Measurements from ENCODE around the gene STK32C. TPM values are rescaled to one million over a fixed set of nuclear protein-coding genes. Genes with fewer than 3 reads are reported as not detected.

STK32C gene
- total RNA-seq, 1 experiment from 2014 or later, result 13.5 TPM

DNA sequence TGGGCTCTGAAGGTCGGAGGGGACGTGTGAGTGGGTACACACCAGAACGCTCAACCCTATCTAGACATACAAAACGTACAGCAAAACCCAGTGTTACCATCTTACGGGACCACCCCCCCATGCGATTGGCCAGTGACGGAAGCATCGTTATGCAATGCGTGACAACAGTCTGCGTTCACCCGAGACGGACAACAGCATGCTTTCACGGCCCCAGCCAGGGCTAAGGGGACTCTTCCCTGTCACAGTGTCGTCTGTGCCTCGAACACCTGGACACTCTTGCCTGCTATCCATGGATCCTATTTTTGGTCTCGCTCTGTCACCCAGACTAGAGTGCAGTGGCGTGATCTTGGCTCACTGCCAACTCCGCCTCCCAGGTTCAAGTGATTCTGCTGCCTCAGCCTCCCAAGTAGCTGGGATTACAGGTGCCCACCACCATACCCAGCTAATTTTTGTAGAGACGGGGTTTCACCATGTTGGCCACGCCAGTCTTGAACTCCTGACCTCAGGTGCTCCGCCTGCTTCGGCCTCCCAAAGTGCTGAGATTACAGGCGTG is 97.7 kb downstream of the STK32C start:
- Mint-ChIP-seq H3K4me1 (ENCODE audit: low read depth, unreplicated experiment) (no peaks in the 10 kb centered on the region), H3K27me3 (ENCODE audit: unreplicated experiment) (no peaks in the 10 kb centered on the region), H3K9me3 (ENCODE audit: low read depth, unreplicated experiment) (peaks cover 5% of the 10 kb centered on the region), H3K4me3 (ENCODE audit: low read depth, unreplicated experiment) (no peak overlapping the region), H3K27ac (ENCODE audit: unreplicated experiment) (no peak overlapping the region), H3K36me3 (ENCODE audit: insufficient read depth, unreplicated experiment) (no peaks in the 10 kb centered on the region)
- DNase-seq, result no peak
- no TSS peak for BruUV-seq (replicated peaks)
- CTCF ChIA-PET, result no interaction called here
- intact Hi-C loops (cut with micrococcal nuclease; ENCODE audit: unreplicated experiment), result no loop called here
- TF ChIP-seq, protein P1, sequence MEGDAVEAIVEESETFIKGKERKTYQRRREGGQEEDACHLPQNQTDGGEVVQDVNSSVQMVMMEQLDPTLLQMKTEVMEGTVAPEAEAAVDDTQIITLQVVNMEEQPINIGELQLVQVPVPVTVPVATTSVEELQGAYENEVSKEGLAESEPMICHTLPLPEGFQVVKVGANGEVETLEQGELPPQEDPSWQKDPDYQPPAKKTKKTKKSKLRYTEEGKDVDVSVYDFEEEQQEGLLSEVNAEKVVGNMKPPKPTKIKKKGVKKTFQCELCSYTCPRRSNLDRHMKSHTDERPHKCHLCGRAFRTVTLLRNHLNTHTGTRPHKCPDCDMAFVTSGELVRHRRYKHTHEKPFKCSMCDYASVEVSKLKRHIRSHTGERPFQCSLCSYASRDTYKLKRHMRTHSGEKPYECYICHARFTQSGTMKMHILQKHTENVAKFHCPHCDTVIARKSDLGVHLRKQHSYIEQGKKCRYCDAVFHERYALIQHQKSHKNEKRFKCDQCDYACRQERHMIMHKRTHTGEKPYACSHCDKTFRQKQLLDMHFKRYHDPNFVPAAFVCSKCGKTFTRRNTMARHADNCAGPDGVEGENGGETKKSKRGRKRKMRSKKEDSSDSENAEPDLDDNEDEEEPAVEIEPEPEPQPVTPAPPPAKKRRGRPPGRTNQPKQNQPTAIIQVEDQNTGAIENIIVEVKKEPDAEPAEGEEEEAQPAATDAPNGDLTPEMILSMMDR (IDR thresholded peaks at IDR 0.05; ENCODE audit: unreplicated experiment), result no peak

DNA sequence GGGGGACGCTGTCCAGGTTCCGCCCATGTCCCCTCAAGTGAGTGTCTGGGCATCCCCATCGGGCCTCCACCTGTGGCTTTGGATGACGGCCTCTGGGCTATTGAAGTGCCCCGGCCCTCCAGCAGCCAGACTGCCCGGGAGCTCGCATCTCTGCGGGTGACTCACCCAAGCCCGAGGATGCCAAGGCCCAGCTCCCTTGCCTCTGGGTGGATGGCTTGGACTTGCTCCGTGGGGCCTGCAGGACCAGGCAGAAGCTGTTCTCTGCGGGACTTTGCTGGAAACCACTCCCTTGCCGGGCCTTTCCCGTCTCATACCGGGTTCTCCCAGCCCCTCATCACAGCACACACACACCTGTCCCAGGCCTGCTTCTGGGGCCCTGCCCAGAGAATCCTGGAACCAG is 98.6 kb downstream of the STK32C start:
- no TSS peak for BruUV-seq (replicated peaks)
- no peak overlapping the region for H3K27ac Mint-ChIP-seq (ENCODE audit: unreplicated experiment)
- no peaks in the 10 kb centered on the region for H3K27me3 Mint-ChIP-seq (ENCODE audit: unreplicated experiment)
- TF ChIP-seq, protein P1 (IDR thresholded peaks at IDR 0.05; ENCODE audit: unreplicated experiment), result no peak
- intact Hi-C loops (cut with micrococcal nuclease; ENCODE audit: unreplicated experiment), result no loop called here
- H3K4me1 Mint-ChIP-seq (ENCODE audit: low read depth, unreplicated experiment), result no peaks in the 10 kb centered on the region
- CTCF ChIA-PET, result no interaction called here
- H3K9me3 Mint-ChIP-seq (ENCODE audit: low read depth, unreplicated experiment), result peaks cover 5% of the 10 kb centered on the region
- no peak overlapping the region for H3K4me3 Mint-ChIP-seq (ENCODE audit: low read depth, unreplicated experiment)
- no peak for DNase-seq
- H3K36me3 Mint-ChIP-seq (ENCODE audit: insufficient read depth, unreplicated experiment), result no peaks in the 10 kb centered on the region

DNA sequence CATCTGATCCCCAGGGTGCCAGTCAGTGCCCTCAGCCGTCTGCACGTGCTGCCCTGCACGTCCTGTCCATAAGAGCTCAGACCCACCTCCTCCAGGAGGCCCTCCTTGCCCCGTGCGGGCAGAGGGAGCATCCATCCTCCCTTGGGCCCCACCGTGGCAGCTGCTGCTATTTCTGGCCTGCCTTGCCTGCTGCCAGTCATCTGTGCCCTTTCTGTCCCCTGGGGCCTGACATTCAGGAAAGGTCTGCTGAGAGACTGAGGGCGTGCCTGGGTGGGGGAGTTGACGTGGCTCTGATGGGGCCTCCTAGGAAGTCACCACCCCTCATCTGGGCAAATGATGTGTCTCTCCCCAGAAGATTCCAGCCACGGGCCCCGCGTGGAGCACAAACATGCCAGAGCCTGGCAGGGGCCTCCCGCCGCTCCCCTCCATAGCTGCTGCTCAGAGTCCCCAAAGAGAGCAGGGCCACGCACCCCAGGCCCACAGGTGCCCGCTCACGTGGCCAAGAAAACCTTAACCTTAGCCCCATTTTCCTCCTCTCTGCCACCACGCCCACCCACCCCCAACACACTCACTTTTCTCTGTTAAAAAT is 99.2 kb downstream of the STK32C start:
- no peak for DNase-seq
- Mint-ChIP-seq H3K27me3 (ENCODE audit: unreplicated experiment) (no peaks in the 10 kb centered on the region), H3K4me1 (ENCODE audit: low read depth, unreplicated experiment) (no peaks in the 10 kb centered on the region), H3K9me3 (ENCODE audit: low read depth, unreplicated experiment) (peaks cover 2% of the 10 kb centered on the region), H3K27ac (ENCODE audit: unreplicated experiment) (no peak overlapping the region), H3K36me3 (ENCODE audit: insufficient read depth, unreplicated experiment) (no peaks in the 10 kb centered on the region), H3K4me3 (ENCODE audit: low read depth, unreplicated experiment) (no peak overlapping the region)
- TF ChIP-seq, protein P1 (IDR thresholded peaks at IDR 0.05; ENCODE audit: unreplicated experiment), result no peak
- CTCF ChIA-PET, result no interaction called here
- intact Hi-C loops (cut with micrococcal nuclease; ENCODE audit: unreplicated experiment), result no loop called here
- no TSS peak for BruUV-seq (replicated peaks)

DNA sequence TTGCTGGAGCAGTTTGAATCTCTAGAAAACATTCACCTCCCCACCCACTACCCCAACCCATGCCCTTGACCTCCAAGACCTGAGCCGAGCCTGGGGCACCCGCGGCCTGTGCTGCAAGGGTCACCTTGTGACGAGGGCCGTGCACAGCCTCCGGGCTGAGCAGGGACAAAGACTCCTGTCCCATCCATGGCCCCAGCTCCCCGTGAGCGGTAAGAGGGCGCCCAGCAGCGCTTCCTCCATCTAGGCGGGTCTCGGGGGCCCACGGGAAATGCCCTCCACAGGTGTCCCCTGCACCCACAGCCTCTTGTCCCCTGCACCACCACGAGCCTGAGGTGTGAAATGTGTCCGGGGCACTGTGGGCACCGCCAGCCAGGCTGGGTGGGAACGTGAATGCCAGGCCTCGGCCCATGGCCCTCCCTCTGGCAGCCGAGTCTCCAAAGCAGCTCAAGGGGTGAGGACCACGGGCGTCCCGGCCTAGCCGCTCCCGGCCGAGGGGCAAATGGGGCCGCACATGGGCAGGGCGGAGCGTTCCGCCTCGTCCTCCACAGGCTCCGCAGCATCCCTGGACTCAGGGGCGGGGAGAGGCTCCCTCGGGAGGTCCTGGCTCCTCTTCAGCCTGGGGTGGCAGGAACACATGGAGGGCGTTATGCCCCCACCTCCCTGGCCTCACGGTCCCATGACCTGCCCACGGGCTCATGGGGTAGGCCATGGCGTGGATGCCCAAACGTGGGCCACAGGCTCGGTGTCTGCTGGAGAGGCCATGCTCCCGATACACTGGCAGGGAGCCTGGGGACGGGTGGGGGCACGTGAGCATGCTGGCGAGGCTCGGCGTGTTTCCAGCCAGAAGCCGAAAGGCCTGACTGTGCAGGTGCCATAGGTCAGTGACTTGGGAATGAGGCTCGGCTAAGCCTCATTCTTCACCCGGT is 100.0 kb downstream of the STK32C start:
- CTCF ChIA-PET, result no interaction called here
- BruUV-seq (replicated peaks), result no TSS peak
- TF ChIP-seq, protein P1 (IDR thresholded peaks at IDR 0.05; ENCODE audit: unreplicated experiment), result no peak
- no peak for DNase-seq
- no peak overlapping the region for H3K4me3 Mint-ChIP-seq (ENCODE audit: low read depth, unreplicated experiment)
- no peaks in the 10 kb centered on the region for H3K27me3 Mint-ChIP-seq (ENCODE audit: unreplicated experiment)
- H3K27ac Mint-ChIP-seq (ENCODE audit: unreplicated experiment), result no peak overlapping the region
- intact Hi-C loops (cut with micrococcal nuclease; ENCODE audit: unreplicated experiment), result no loop called here
- no peaks in the 10 kb centered on the region for H3K36me3 Mint-ChIP-seq (ENCODE audit: insufficient read depth, unreplicated experiment)
- H3K4me1 Mint-ChIP-seq (ENCODE audit: low read depth, unreplicated experiment), result no peaks in the 10 kb centered on the region
- H3K9me3 Mint-ChIP-seq (ENCODE audit: low read depth, unreplicated experiment), result no peaks in the 10 kb centered on the region
